Common myeloid progenitor, CD34-positive (primary cell): ENCODE data around the gene HDLBP.

Experiments used
- CTCF ChIA-PET: fragments of 350-600 bp; sonication (Branson Sonifier 250); formaldehyde crosslinking; loops from one replicate; lab custom pipeline; 2021; ENCODE audit warnings: antibody characterized with exemption; lab: Charles Lee
- POLR2A ChIA-PET: fragments of 350-600 bp; sonication (Branson Sonifier 250); formaldehyde crosslinking; loops from one replicate; lab custom pipeline; 2021; ENCODE audit warnings: antibody characterized with exemption; lab: Charles Lee
- DNase-seq, 3 donors: peaks; one replicate each; pipeline versions ENCODE4 v3.0.0 to v3.0.0-alpha.2; 2013
- H3K27ac ChIP-seq, 2 experiments: 1 replicate in 1 of 2; 2 replicates in 1 of 2; pipeline ENCODE4 v1.7.0; 2013; ENCODE audit warnings: inconsistent platforms in 2 of 2, low read length in 2 of 2, mild to moderate bottlenecking in 2 of 2, low read depth in 1 of 2, moderate library complexity in 1 of 2; ENCODE audit not compliant: severe bottlenecking in 2 of 2, insufficient read depth in 1 of 2, poor library complexity in 1 of 2
- H3K27me3 ChIP-seq, 5 experiments: replicated peaks in 2 of 5; 1 replicate in 3 of 5; 2 replicates in 2 of 5; pipeline versions ENCODE4 v1.6.1 to v1.7.0; 2013; ENCODE audit warnings: low read length in 4 of 5, mild to moderate bottlenecking in 2 of 5, moderate library complexity in 2 of 5, inconsistent platforms in 1 of 5; ENCODE audit not compliant: insufficient read depth in 5 of 5, control insufficient read depth in 4 of 5
- H3K36me3 ChIP-seq, 4 experiments: 1 replicate in 2 of 4; 2 replicates in 2 of 4; pipeline versions ENCODE4 v1.6.1 to v1.7.0; 2013; ENCODE audit warnings: low read length in 3 of 4, control low read depth in 1 of 4, mild to moderate bottlenecking in 1 of 4; ENCODE audit not compliant: control insufficient read depth in 4 of 4, insufficient read depth in 4 of 4
- H3K4me1 ChIP-seq, 4 experiments: 1 replicate in 3 of 4; 2 replicates in 1 of 4; pipeline versions ENCODE4 v1.6.1 to v1.7.1; 2013; ENCODE audit warnings: low read length in 3 of 4, mild to moderate bottlenecking in 3 of 4, control low read depth in 1 of 4, inconsistent platforms in 1 of 4, moderate library complexity in 1 of 4; ENCODE audit not compliant: control insufficient read depth in 4 of 4, insufficient read depth in 4 of 4; ENCODE audit errors: control extremely low read depth in 1 of 4
- H3K4me3 ChIP-seq, 7 experiments: 1 replicate in 4 of 7; 2 replicates in 3 of 7; pipeline versions ENCODE4 v1.5.1 to v1.7.0; 2013; ENCODE audit warnings: mild to moderate bottlenecking in 7 of 7, low read length in 6 of 7, moderate library complexity in 6 of 7, inconsistent platforms in 2 of 7, low read depth in 2 of 7, control low read depth in 1 of 7; ENCODE audit not compliant: insufficient read depth in 4 of 7, control insufficient read depth in 1 of 7; ENCODE audit errors: extremely low read depth in 1 of 7
- H3K9me3 ChIP-seq, 5 experiments: 1 replicate in 4 of 5; 2 replicates in 1 of 5; pipeline versions ENCODE4 v1.6.1 to v1.7.1; 2013; ENCODE audit warnings: low read length in 4 of 5, mild to moderate bottlenecking in 2 of 5, inconsistent platforms in 1 of 5, low read depth in 1 of 5, moderate library complexity in 1 of 5; ENCODE audit not compliant: control insufficient read depth in 4 of 5, insufficient read depth in 2 of 5; ENCODE audit errors: control extremely low read depth in 1 of 5
- WGBS: methylation state at CpG from one replicate; pipeline ENCODE4 v1.1.5; 2013; ENCODE audit not compliant: insufficient coverage; 5-methylcytosine and 5-hydroxymethylcytosine counted together

HDLBP gene

DNA sequence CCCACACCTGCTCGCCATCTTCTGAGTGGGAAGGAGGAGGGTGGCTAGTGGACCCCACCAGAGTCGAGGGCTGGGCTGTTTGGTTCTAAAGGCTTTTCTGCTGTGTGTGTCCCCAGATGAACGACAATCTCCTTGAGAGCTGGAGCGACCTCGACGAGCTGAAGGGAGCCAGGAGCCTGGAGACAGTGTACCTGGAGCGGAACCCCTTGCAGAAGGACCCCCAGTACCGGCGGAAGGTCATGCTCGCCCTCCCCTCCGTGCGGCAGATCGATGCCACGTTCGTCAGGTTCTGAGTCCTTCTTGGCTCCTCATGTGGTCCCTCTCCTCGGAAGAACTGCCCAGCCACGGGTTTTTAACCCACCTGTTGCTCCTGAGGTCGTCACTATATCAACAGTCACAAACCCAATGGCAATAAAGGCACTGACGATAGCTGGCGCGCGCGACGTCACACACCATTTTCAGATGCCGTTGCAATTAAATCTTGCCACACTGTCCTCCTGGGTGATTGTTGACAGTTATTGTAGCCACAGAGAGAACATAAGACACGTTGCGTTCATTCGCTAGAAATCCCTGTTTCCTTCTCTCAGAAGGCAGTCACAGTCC, 132.8 kb downstream of the HDLBP start:
- Histone ChIP-seq H3K4me3 (no peak overlapping the region), H3K36me3 (peaks cover 5 to 30% (median 19%) of the 10 kb centered on the region in 4 experiments), H3K4me1 (peaks cover 0 to 1% (median 0%) of the 10 kb centered on the region in 4 experiments), H3K27me3 (no peaks in the 10 kb centered on the region), H3K9me3 (no peaks in the 10 kb centered on the region), H3K27ac (no peak overlapping the region)
- 94% methylated on average over 25 of the region's 28 CpGs for WGBS
- POLR2A ChIA-PET: interaction anchor here (0.7 kb wide), 1 partner anchor 129 kb away, joined by 3 read pairs; no protein-coding TSS in a partner anchor
- DNase-seq: no peak
- CTCF ChIA-PET: no interaction called here

DNA sequence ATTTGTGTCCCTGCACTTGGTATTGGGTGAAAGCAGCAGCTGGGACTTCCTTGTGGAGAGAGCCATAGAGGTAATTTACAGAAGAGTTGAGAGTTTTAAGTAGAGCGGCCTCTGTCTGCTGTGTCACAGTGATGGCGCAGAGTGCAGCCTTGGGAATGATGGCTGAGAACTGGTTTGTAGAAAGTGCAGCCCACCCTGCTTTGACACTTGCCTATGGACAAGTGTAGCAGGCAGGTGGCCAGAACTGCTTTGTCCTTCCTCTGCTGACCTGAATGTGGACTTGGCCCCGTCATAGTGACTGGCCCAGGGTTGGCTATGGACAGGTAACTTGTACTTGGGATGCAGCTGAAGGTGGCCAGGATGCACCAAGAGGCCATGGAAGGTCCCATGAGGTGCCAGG, 133.3 kb downstream of the HDLBP start:
- WGBS: 98% methylated on average over 3 of the region's 3 CpGs

DNA sequence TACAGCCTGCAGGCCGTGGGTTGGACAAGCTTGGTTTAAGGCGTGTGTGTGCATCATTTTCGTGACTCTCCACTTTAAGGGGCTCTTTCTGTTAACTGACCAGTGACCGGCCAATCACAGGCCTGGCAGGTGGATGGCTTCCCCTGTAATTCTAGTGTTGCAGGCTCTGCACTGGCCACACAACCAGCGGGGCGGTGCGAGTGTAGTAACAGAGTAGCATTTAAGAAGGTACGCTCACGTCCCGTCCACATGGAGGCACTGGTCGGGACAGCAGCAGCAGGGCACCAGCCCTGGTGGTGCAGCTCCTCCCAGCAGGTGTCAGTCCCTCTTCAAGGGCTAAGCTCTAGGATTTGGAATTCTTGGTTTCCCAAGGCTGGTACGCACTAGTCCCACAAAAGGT, 135.0 kb downstream of the HDLBP start:
- Histone ChIP-seq H3K36me3 (peaks cover 5 to 41% (median 19%) of the 10 kb centered on the region in 4 experiments), H3K27ac (no peak overlapping the region), H3K4me1 (no peaks in the 10 kb centered on the region), H3K27me3 (no peaks in the 10 kb centered on the region), H3K9me3 (no peaks in the 10 kb centered on the region), H3K4me3 (no peak overlapping the region)
- 96% methylated on average over 12 of the region's 12 CpGs for WGBS
- CTCF ChIA-PET: interaction anchor here (0.7 to 0.8 kb wide), 2 partner anchors 20 to 23 kb away, joined by 3 read pairs; no protein-coding TSS in a partner anchor
- POLR2A ChIA-PET: no interaction called here
- DNase-seq: no peak

More for the DNA sequence above, 133.3 kb downstream of the HDLBP start:
- Histone ChIP-seq H3K9me3 (no peaks in the 10 kb centered on the region), H3K4me3 (no peak overlapping the region), H3K36me3 (peaks cover 5 to 32% (median 19%) of the 10 kb centered on the region in 4 experiments), H3K27ac (no peak overlapping the region), H3K4me1 (no peaks in the 10 kb centered on the region), H3K27me3 (no peaks in the 10 kb centered on the region)
- no peak for DNase-seq
- ChIA-PET CTCF (interaction anchor here (0.9 kb wide), 1 partner anchor 20 kb away, joined by 3 read pairs; no protein-coding TSS in a partner anchor), POLR2A (no interaction called here)

DNA sequence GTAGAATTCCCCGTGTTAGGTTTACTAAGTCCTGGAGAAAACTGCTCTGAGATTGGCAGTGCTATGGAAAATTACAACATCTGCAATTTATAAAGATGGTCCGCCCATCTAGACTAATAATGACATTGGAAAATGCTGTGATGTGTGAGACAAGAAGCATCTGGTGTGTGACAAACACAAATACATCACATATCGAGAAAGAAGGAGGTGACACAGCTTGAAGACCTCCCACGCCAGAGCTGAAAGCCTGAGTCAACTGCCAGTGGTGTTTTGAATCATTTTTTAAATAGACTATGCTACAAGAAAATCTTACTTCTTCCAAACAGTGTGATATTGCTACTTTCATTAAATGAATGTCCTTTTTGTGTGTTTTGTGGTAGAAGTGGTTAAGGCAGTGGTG, 135.6 kb downstream of the HDLBP start:
- no CpG with 5 or more reads among the region's 4 CpGs for WGBS
- ChIA-PET CTCF (interaction anchor here (0.7 kb wide), 1 partner anchor 23 kb away, joined by 3 read pairs; no protein-coding TSS in a partner anchor), POLR2A (no interaction called here)
- peaks cover 6 to 47% (median 22%) of the 10 kb centered on the region in 4 experiments for H3K36me3 ChIP-seq
- H3K27ac ChIP-seq: no peak overlapping the region
- no peaks in the 10 kb centered on the region for H3K9me3 ChIP-seq
- DNase-seq: no peak
- no peak overlapping the region for H3K4me3 ChIP-seq
- no peaks in the 10 kb centered on the region for H3K4me1 ChIP-seq
- no peaks in the 10 kb centered on the region for H3K27me3 ChIP-seq

DNA sequence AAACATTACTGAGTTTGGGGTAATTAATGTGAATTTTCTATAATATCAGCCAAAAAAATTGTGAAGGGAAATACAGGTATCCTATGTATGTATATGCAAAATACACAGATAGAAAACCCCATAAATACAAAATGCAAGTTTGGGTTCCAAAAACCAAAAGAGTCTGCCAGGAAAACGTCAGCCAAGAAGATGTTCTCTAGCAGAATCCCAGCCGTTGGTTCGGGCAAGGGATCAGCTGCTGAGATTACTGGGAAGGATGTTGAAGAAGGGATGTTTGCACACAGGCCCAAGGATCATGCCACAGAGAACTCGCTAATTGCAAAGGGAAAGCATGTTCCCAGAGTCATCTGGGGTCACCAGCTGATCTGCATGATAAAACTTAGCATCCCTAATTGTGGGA, 136.5 kb downstream of the HDLBP start:
- Histone ChIP-seq H3K36me3 (peaks cover 6 to 54% (median 24%) of the 10 kb centered on the region in 4 experiments), H3K27ac (no peak overlapping the region), H3K4me1 (no peaks in the 10 kb centered on the region), H3K27me3 (no peaks in the 10 kb centered on the region), H3K4me3 (no peak overlapping the region), H3K9me3 (no peaks in the 10 kb centered on the region)
- WGBS: 77% methylated on average over 4 of the region's 4 CpGs
- DNase-seq: no peak
- POLR2A ChIA-PET: no interaction called here
- CTCF ChIA-PET: interaction anchor here (0.6 kb wide), 1 partner anchor 19 kb away, joined by 3 read pairs; no protein-coding TSS in a partner anchor

DNA sequence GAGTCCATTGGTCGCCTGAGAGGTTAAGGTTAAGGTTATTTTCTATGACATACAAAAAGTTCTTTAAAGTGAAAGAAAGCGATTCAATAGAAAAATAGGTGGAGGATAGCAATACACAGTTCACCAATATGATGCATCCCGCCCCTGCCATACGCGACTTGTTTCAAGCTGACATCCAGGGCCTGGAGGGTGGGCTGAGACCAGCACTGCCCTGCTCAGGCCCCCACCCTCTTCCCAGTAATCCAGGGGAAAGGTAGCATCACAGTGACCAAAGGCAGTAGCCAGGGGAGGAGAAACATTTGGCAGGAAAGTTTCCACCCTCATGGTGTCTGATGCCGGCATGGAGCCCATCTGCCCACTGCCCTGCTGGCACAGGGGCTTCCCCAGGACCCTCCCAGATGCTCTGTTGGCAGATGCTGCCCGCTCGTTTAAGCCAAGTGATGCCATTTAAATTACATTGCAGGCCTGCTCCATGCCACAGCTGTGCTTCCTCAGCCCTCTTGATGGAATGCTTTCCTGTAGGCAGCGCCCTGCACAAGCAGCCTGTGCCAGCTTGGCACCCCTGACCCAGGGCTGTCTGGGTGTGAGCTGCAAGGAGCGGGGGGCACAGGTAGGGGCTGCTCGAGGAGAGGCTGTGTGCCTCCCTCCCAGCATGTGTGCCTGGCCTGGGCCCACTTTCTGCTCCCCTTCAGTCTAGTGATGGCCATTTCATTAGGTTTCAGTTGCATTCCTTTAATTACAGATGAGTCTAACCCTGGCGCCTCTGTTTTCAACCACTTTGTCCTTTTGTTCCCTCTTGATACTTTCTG, 137.7 kb downstream of the HDLBP start:
- H3K27me3 ChIP-seq: no peaks in the 10 kb centered on the region
- no peak for DNase-seq
- POLR2A ChIA-PET: no interaction called here
- WGBS: 100% methylated on average over 11 of the region's 12 CpGs
- H3K36me3 ChIP-seq: peaks cover 4 to 55% (median 19%) of the 10 kb centered on the region in 4 experiments
- H3K4me3 ChIP-seq: no peak overlapping the region
- no peak overlapping the region for H3K27ac ChIP-seq
- H3K4me1 ChIP-seq: no peaks in the 10 kb centered on the region
- CTCF ChIA-PET: no interaction called here
- no peaks in the 10 kb centered on the region for H3K9me3 ChIP-seq
